ENCODE measurements around the gene BAHCC1.

BAHCC1 gene

DNA sequence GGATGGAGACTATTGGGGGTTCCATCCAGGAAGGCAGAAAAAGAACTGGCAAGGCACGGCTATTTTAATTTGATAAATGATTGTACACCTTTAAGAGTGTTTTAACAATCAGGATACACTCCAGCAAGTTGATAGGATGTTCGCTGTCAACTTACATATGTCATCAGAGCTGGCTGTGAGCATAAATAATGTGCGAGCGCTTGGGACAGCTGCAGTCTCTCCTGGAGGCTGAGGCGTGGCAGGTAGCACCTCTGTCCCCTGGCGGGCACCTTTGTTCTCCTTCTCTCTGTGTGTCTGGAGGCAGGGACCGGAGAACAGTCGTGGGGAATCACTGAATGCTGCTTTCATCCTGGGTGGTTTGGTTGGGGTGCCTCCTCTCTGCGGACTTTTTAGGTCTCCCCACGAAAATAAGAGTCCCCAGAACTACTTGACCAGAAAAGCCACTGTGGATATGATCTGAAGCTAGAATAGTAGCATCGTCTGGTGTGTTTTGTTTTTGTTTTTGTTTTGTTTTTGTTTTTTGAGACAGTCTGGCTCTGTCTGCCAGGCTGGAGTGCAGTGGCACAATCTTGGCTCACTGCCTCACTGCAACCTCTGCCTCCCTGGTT is 9.4 kb downstream of the BAHCC1 start:
- ChIA-PET CTCF (interaction anchor here (0.6 to 3.0 kb wide), 8 partner anchors 36 to 113 kb away, joined by 3 to 10 read pairs (median 4); no protein-coding TSS in a partner anchor), POLR2A (interaction anchor here (0.6 to 4.3 kb wide), 5 partner anchors 10 to 299 kb away, joined by 3 to 24 read pairs (median 3); partner anchors contain the start of genes BAHCC1 and MRPL12)
- Histone ChIP-seq H3K27ac (ENCODE audit: extremely low read depth, low read depth, low read length) (no peak overlapping the region; the same call in 1 of the 2 replicates), H3K9me3 (ENCODE audit: control insufficient read depth, insufficient read depth, low read depth, low read length) (no peaks in the 10 kb centered on the region), H3K4me1 (ENCODE audit: control insufficient read depth, insufficient read depth, low read length) (peaks cover 26% of the 10 kb centered on the region), H3K36me3 (ENCODE audit: control insufficient read depth in 2 of 2, insufficient read depth in 1 of 2, low read length in 2 of 2) (peaks cover 0 to 15% of the 10 kb centered on the region in 2 experiments; a peak in 1 of 3 replicates), H3K4me3 (ENCODE audit: low read depth, low read length) (no peak overlapping the region)
- TF ChIP-seq ZNF366 (tag by site-specific recombination; conservative IDR thresholded peaks at IDR 0.05) (peak; percentile 52), SETDB1 (IDR thresholded peaks at IDR 0.05; ENCODE audit: insufficient read length, low read length) (peak; percentile 72), ZNF394 (tag by site-specific recombination; IDR thresholded peaks at IDR 0.05; ENCODE audit: borderline replicate concordance) (0 out of 2 replicates have a peak, but pooled peaks have one; percentile 17), ZIC2 (tag by site-specific recombination; IDR thresholded peaks at IDR 0.05) (peak; percentile 20; the same call in 1 of the 2 replicates), FEZF1 (tag by site-specific recombination; IDR thresholded peaks at IDR 0.05) (peak; percentile 21; the same call in 1 of the 2 replicates), ZNF544 (tag by site-specific recombination; IDR thresholded peaks at IDR 0.05) (no peak), SP7 (tag by site-specific recombination; IDR thresholded peaks at IDR 0.05) (0 out of 2 replicates have a peak, but pooled peaks have one; percentile 33), ZNF157 (tag by site-specific recombination; IDR thresholded peaks at IDR 0.05) (no peak), ZEB2 (tag by site-specific recombination; IDR thresholded peaks at IDR 0.05) (peak; percentile 18; the same call in 1 of the 2 replicates), PRDM1 (tag by site-specific recombination; IDR thresholded peaks at IDR 0.05) (no peak), ZSCAN30 (tag by site-specific recombination; IDR thresholded peaks at IDR 0.05) (0 out of 2 replicates have a peak, but pooled peaks have one; percentile 4), ZNF114 (tag by site-specific recombination; IDR thresholded peaks at IDR 0.05) (no peak), MYNN (tag by site-specific recombination; IDR thresholded peaks at IDR 0.05; ENCODE audit: borderline replicate concordance) (peak; percentile 97), KLF10 (tag by site-specific recombination; IDR thresholded peaks at IDR 0.05) (0 out of 2 replicates have a peak, but pooled peaks have one; percentile 25), IKZF3 (tag by site-specific recombination; IDR thresholded peaks at IDR 0.05) (peak; percentile 46; the same call in 1 of the 2 replicates), ZNF561 (tag by site-specific recombination; IDR thresholded peaks at IDR 0.05; ENCODE audit: borderline replicate concordance) (0 out of 2 replicates have a peak, but pooled peaks have one; percentile 26), SCRT1 (tag by site-specific recombination; IDR thresholded peaks at IDR 0.05; ENCODE audit: borderline replicate concordance) (0 out of 2 replicates have a peak, but pooled peaks have one; percentile 8), GLIS1 (tag by site-specific recombination; IDR thresholded peaks at IDR 0.05) (peak; percentile 52), SP2 (tag by site-specific recombination; IDR thresholded peaks at IDR 0.05) (peak; percentile 31), ZNF837 (tag by site-specific recombination; IDR thresholded peaks at IDR 0.05) (no peak), ZBTB17 (tag by site-specific recombination; IDR thresholded peaks at IDR 0.05) (peak; percentile 32; the same call in 1 of the 2 replicates), ZBTB20 (tag by site-specific recombination; IDR thresholded peaks at IDR 0.05) (peak; percentile 1; the same call in 1 of the 2 replicates), ZNF514 (tag by site-specific recombination; IDR thresholded peaks at IDR 0.05) (no peak)
- TF ChIP-seq, protein P1, sequence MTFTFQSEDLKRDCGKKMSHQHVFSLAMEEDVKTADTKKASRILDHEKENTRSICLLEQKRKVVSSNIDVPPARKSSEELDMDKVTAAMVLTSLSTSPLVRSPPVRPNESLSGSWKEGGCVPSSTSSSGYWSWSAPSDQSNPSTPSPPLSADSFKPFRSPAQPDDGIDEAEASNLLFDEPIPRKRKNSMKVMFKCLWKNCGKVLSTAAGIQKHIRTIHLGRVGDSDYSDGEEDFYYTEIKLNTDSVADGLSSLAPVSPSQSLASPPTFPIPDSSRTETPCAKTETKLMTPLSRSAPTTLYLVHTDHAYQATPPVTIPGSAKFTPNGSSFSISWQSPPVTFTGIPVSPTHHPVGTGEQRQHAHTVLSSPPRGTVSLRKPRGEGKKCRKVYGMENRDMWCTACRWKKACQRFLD (tag by site-specific recombination; IDR thresholded peaks at IDR 0.05): no peak
- TF ChIP-seq, protein P2, sequence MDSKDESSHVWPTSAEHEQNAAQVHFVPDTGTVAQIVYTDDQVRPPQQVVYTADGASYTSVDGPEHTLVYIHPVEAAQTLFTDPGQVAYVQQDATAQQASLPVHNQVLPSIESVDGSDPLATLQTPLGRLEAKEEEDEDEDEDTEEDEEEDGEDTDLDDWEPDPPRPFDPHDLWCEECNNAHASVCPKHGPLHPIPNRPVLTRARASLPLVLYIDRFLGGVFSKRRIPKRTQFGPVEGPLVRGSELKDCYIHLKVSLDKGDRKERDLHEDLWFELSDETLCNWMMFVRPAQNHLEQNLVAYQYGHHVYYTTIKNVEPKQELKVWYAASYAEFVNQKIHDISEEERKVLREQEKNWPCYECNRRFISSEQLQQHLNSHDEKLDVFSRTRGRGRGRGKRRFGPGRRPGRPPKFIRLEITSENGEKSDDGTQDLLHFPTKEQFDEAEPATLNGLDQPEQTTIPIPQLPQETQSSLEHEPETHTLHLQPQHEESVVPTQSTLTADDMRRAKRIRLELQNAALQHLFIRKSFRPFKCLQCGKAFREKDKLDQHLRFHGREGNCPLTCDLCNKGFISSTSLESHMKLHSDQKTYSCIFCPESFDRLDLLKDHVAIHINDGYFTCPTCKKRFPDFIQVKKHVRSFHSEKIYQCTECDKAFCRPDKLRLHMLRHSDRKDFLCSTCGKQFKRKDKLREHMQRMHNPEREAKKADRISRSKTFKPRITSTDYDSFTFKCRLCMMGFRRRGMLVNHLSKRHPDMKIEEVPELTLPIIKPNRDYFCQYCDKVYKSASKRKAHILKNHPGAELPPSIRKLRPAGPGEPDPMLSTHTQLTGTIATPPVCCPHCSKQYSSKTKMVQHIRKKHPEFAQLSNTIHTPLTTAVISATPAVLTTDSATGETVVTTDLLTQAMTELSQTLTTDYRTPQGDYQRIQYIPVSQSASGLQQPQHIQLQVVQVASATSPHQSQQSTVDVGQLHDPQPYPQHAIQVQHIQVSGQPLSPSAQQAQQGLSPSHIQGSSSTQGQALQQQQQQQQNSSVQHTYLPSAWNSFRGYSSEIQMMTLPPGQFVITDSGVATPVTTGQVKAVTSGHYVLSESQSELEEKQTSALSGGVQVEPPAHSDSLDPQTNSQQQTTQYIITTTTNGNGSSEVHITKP (tag by site-specific recombination; IDR thresholded peaks at IDR 0.05): peak; percentile 38; the same call in 1 of the 2 replicates

Measured in HEK293 (cell line).